ENCODE data around the gene ASB8. TPM values are rescaled to one million over a fixed set of nuclear protein-coding genes. Genes with fewer than 3 reads are reported as not detected.

The ASB8 gene
- total and polyA plus RNA-seq, 9 of the 15 experiments (the other 6 are each of a cell fraction or from before 2014, with no cell fraction given), result 13.3 to 29.0 (median 19.6) TPM

GRCh38 chr12:48105867-48106680, 51.2 kb downstream of the ASB8 start, which contains the start of gene SENP1 (continued):
- TF ChIP-seq PCBP2 (IDR thresholded peaks at IDR 0.05; ENCODE audit: low read depth, low read length, poor library complexity, severe bottlenecking) (no peak), DPF2 (IDR thresholded peaks at IDR 0.05) (peak; percentile 21; the same call in 1 of the 2 replicates), E2F6 (IDR thresholded peaks at IDR 0.05; ENCODE audit: borderline replicate concordance in 1 of 2, extremely low read depth in 1 of 2, insufficient read depth in 1 of 2, insufficient read length in 1 of 2, low read depth in 1 of 2, low read length in 1 of 2, poor library complexity in 1 of 2, severe bottlenecking in 1 of 2) (no peak), ZNF507 (tag; conservative IDR thresholded peaks at IDR 0.05) (no peak), ZNF764 (CRISPR knock-in tag; IDR thresholded peaks at IDR 0.05; ENCODE audit: low read depth) (no peak), CBFA2T2 (conservative IDR thresholded peaks at IDR 0.05) (no peak), NFE2L1 (tag; IDR thresholded peaks at IDR 0.05; ENCODE audit: borderline replicate concordance, low read depth) (no peak), CCNT2 (IDR thresholded peaks at IDR 0.05; ENCODE audit: borderline replicate concordance, extremely low read depth, insufficient read length, low read depth, low read length) (peak; percentile 60), BCOR (IDR thresholded peaks at IDR 0.05) (no peak), SRSF1 (IDR thresholded peaks at IDR 0.05; ENCODE audit: low read depth, low read length) (no peak), CHD4 (IDR thresholded peaks at IDR 0.05; ENCODE audit: insufficient read depth, insufficient replicate concordance, low read depth, low read length, poor library complexity, severe bottlenecking) (no peak), ZNF408 (CRISPR knock-in tag; IDR thresholded peaks at IDR 0.05; ENCODE audit: low read depth) (no peak), WHSC1 (IDR thresholded peaks at IDR 0.05; ENCODE audit: low read length) (no peak), CBX3 (IDR thresholded peaks at IDR 0.05; ENCODE audit: borderline replicate concordance in 1 of 2, low read length in 2 of 2) (peak in 1 of 2 experiments; percentile 59; a peak in 2 of 3 replicates), PRMT5 (CRISPR knock-in tag; IDR thresholded peaks at IDR 0.05) (no peak), TBP (optimal IDR thresholded peaks at IDR 0.05; ENCODE audit: low read depth, low read length) (peak; percentile 84), ERF (CRISPR knock-in tag; IDR thresholded peaks at IDR 0.05) (no peak), OTX1 (CRISPR knock-in tag; IDR thresholded peaks at IDR 0.05) (peak; percentile 86), MAX (CRISPR knock-in tag; IDR thresholded peaks at IDR 0.05) (peak; percentile 55), SETDB1 (IDR thresholded peaks at IDR 0.05; ENCODE audit: low read length) (no peak), IRF9 (tag; IDR thresholded peaks at IDR 0.05) (no peak), ZNF316 (IDR thresholded peaks at IDR 0.05) (no peak), ZNF384 (IDR thresholded peaks at IDR 0.05; ENCODE audit: low read depth, low read length) (no peak), MYNN (IDR thresholded peaks at IDR 0.05) (peak; percentile 23; the same call in 1 of the 2 replicates), MYNN (CRISPR knock-in tag; IDR thresholded peaks at IDR 0.05) (no peak), SIN3A (IDR thresholded peaks at IDR 0.05; ENCODE audit: borderline replicate concordance in 2 of 2, control insufficient read depth in 1 of 2, low read depth in 2 of 2, low read length in 2 of 2) (peak; percentile 55 to 56; a peak in 1 of 4 replicates), POU5F1 (IDR thresholded peaks at IDR 0.05; ENCODE audit: borderline replicate concordance, low read depth, low read length, partially characterized antibody) (no peak), NUFIP1 (IDR thresholded peaks at IDR 0.05; ENCODE audit: partially characterized antibody) (no peak)
